ENCODE data around the gene GPA33. TPM values are rescaled to one million over a fixed set of nuclear protein-coding genes. Genes with fewer than 3 reads are reported as not detected.

The GPA33 gene
- total and polyA plus RNA-seq, 9 of the 15 experiments (the other 6 are each of a cell fraction or from before 2014, with no cell fraction given): 0.13 TPM; not detected in 8

DNA sequence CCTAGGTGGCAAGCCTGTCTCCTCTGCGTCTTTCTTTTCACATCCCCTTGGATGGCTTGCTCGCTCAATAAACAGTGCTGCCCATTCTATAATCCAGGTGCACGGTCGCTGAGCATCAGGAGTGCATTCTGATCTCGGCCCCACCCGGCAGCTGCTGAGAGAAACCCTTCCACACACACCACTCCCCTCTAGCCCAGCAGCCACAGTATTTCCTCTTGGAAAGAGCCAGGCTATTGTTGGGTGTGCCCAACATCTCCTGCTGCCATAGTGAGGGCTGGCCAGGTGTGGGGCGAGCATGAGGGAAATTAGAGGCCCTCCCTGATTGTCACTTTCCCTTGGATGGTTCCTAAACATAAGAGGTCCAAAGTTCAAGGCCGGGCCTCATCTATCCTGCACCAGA, 24.7 kb downstream of the GPA33 start:
- no peak for ATAC-seq
- no peak overlapping the region for H3K4me3 ChIP-seq
- intact Hi-C loops (cut with micrococcal nuclease) (loop anchor here (5.0 kb wide), 2 partner anchors 202 to 622 kb away; no protein-coding TSS in a partner anchor), in situ Hi-C loops (cut with MboI) (loop anchor here (5.0 to 10.0 kb wide), 3 partner anchors 382 to 629 kb away; no protein-coding TSS in a partner anchor)
- ChIA-PET POLR2A (no interaction called here), CTCF (ENCODE audit: low intra/inter-chr PET ratio) (interaction anchor here (1.5 to 2.1 kb wide), 3 partner anchors 59 to 469 kb away, joined by 3 to 11 read pairs (median 8); no protein-coding TSS in a partner anchor)
- H3K4me1 ChIP-seq (replicated peaks in 1 of 2; ENCODE audit: control insufficient read depth in 2 of 2, insufficient read depth in 2 of 2, low read length in 2 of 2): peaks cover 0 to 9% of the 10 kb centered on the region in 2 experiments; a peak in 3 of 5 replicates
- H4K20me1 ChIP-seq (replicated peaks; ENCODE audit: control insufficient read depth, insufficient read depth, low read length): peaks cover 5% of the 10 kb centered on the region; the same call in 1 of the 2 replicates
- TF ChIP-seq NFE2 (IDR thresholded peaks at IDR 0.05; ENCODE audit: low read depth): no peak
- no peak for TF ChIP-seq ZNF121 (CRISPR knock-in tag; conservative IDR thresholded peaks at IDR 0.05)
- TF ChIP-seq, protein P1, sequence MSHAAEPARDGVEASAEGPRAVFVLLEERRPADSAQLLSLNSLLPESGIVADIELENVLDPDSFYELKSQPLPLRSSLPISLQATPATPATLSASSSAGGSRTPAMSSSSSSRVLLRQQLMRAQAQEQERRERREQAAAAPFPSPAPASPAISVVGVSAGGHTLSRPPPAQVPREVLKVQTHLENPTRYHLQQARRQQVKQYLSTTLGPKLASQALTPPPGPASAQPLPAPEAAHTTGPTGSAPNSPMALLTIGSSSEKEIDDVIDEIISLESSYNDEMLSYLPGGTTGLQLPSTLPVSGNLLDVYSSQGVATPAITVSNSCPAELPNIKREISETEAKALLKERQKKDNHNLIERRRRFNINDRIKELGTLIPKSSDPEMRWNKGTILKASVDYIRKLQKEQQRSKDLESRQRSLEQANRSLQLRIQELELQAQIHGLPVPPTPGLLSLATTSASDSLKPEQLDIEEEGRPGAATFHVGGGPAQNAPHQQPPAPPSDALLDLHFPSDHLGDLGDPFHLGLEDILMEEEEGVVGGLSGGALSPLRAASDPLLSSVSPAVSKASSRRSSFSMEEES (CRISPR knock-in tag; IDR thresholded peaks at IDR 0.05): no peak
- no peak overlapping the region for H3K4me2 ChIP-seq (ENCODE audit: insufficient read depth, low read length)
- H2AFZ ChIP-seq (ENCODE audit: low read depth, low read length): no peak overlapping the region
- H3K27ac ChIP-seq (ENCODE audit: extremely low read depth, low read depth, low read length): no peak overlapping the region
- 5% methylated on average over 8 of the region's 8 CpGs for WGBS (ENCODE audit: insufficient coverage, low coverage, missing lambda C conversion rate)
- no peaks in the 10 kb centered on the region for H3K9me1 ChIP-seq (ENCODE audit: control insufficient read depth, insufficient read depth, low read length)
- no peaks in the 10 kb centered on the region for H3K9me3 ChIP-seq (replicated peaks; ENCODE audit: control insufficient read depth, insufficient read depth, low read depth, low read length)
- DNase-seq (ENCODE audit: extremely low read depth in 1 of 4, low spot score in 3 of 4): no peak
- peaks cover 31 to 35% of the 10 kb centered on the region in 2 experiments for H3K27me3 ChIP-seq (ENCODE audit: control insufficient read depth in 2 of 2, insufficient read depth in 2 of 2, low read length in 2 of 2)
- no TSS peak for BruUV-seq (replicated peaks)
- H3K79me2 ChIP-seq (ENCODE audit: control insufficient read depth, insufficient read depth, low read length): no peaks in the 10 kb centered on the region
- H3K9ac ChIP-seq (ENCODE audit: insufficient read depth in 1 of 2, low read depth in 2 of 2, low read length in 2 of 2): no peak overlapping the region
- no peak for FAIRE-seq
- H3K36me3 ChIP-seq (ENCODE audit: control insufficient read depth, insufficient read depth, low read length): no peaks in the 10 kb centered on the region

DNA sequence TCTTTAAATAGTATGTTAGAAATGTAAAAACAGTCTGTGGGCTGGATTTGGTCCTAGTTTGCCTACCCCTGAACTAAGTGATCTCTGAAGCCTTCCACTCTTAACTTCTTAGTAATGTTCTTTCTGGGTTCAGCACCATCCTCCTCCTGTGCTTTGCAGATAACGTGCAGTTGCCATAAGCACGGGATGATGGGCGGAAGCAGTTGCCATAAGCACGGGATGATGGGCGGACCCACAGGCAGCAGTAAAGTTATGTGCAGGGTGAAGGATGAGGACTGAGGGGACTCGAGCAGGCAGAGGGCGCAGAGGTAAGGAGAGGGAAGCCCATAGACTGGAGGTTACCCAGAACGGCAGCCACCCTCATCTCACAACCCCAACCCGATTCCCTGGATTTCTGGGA, 25.6 kb downstream of the GPA33 start:
- ATAC-seq: peak; percentile 79
- no peak overlapping the region for H3K4me3 ChIP-seq
- H2AFZ ChIP-seq (ENCODE audit: low read depth, low read length): no peak overlapping the region
- peak; percentile 70 for FAIRE-seq
- peak in 3 of 4 experiments; percentile 48 to 75 (median 53) for DNase-seq (ENCODE audit: extremely low read depth in 1 of 4, low spot score in 3 of 4)
- peaks cover 0 to 9% of the 10 kb centered on the region in 2 experiments; a peak in 3 of 5 replicates for H3K4me1 ChIP-seq (replicated peaks in 1 of 2; ENCODE audit: control insufficient read depth in 2 of 2, insufficient read depth in 2 of 2, low read length in 2 of 2)
- intact Hi-C loops (cut with micrococcal nuclease) (loop anchor here (5.0 kb wide), 2 partner anchors 203 to 623 kb away; no protein-coding TSS in a partner anchor), in situ Hi-C loops (cut with MboI) (loop anchor here (5.0 to 10.0 kb wide), 3 partner anchors 383 to 630 kb away; no protein-coding TSS in a partner anchor)
- H4K20me1 ChIP-seq (replicated peaks; ENCODE audit: control insufficient read depth, insufficient read depth, low read length): peaks cover 5% of the 10 kb centered on the region; the same call in 1 of the 2 replicates
- no peaks in the 10 kb centered on the region for H3K9me1 ChIP-seq (ENCODE audit: control insufficient read depth, insufficient read depth, low read length)
- peaks cover 23 to 33% of the 10 kb centered on the region in 2 experiments for H3K27me3 ChIP-seq (ENCODE audit: control insufficient read depth in 2 of 2, insufficient read depth in 2 of 2, low read length in 2 of 2)
- no TSS peak for BruUV-seq (replicated peaks)
- H3K79me2 ChIP-seq (ENCODE audit: control insufficient read depth, insufficient read depth, low read length): no peaks in the 10 kb centered on the region
- no peak overlapping the region for H3K9ac ChIP-seq (ENCODE audit: insufficient read depth in 1 of 2, low read depth in 2 of 2, low read length in 2 of 2)
- ChIA-PET CTCF (ENCODE audit: low intra/inter-chr PET ratio) (no interaction called here), POLR2A (no interaction called here)
- H3K4me2 ChIP-seq (ENCODE audit: insufficient read depth, low read length): no peak overlapping the region
- 3% methylated on average over 9 of the region's 9 CpGs for WGBS (ENCODE audit: insufficient coverage, low coverage, missing lambda C conversion rate)
- H3K9me3 ChIP-seq (replicated peaks; ENCODE audit: control insufficient read depth, insufficient read depth, low read depth, low read length): no peaks in the 10 kb centered on the region
- H3K27ac ChIP-seq (ENCODE audit: extremely low read depth, low read depth, low read length): no peak overlapping the region
- no peaks in the 10 kb centered on the region for H3K36me3 ChIP-seq (ENCODE audit: control insufficient read depth, insufficient read depth, low read length)
